ENCODE data around the gene DPF3. TPM values are rescaled to one million over a fixed set of nuclear protein-coding genes. Genes with fewer than 3 reads are reported as not detected.

DPF3 gene
- total and polyA plus RNA-seq, 2 of the 13 experiments (the other 11 are each of a cell fraction or from before 2014, with no cell fraction given) = 0.09 to 0.60 TPM

DNA sequence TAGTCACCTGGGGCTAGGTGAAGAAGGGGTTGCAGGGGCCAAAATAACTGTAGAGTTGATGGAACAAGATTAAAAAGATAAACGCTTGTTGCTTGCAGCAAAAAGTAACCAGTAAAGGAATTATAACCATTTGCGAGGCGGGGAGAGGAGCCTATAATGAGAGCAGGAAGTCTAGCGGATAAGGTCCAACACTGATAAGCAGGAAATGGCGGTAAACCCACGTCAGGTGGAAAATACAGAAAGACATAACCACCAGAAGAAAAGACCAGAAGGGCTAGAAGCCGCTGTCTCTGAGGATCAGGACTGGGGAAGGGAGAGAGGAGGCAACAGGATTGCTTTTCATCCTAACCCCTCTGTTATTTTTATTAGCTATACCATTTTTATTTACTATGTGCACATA, 303.3 kb downstream of the DPF3 start:
- H3K27me3 ChIP-seq (ENCODE audit: control insufficient read depth in 1 of 2, insufficient read depth in 2 of 2, low read length in 2 of 2) = peaks cover 0 to 5% of the 10 kb centered on the region in 2 experiments; a peak in 1 of 5 replicates
- FAIRE-seq = no peak
- DNase-seq (ENCODE audit: low spot score) = no peak
- no peak overlapping the region for H3K9ac ChIP-seq (ENCODE audit: insufficient read depth, low read depth, low read length)
- POLR2A ChIA-PET = no interaction called here
- 29% methylated on average over 7 of the region's 7 CpGs for WGBS (ENCODE audit: low lambda C conversion rate)
- TF ChIP-seq SSRP1 (CRISPR knock-in tag; IDR thresholded peaks at IDR 0.05) = no peak
- TF ChIP-seq, protein P1, sequence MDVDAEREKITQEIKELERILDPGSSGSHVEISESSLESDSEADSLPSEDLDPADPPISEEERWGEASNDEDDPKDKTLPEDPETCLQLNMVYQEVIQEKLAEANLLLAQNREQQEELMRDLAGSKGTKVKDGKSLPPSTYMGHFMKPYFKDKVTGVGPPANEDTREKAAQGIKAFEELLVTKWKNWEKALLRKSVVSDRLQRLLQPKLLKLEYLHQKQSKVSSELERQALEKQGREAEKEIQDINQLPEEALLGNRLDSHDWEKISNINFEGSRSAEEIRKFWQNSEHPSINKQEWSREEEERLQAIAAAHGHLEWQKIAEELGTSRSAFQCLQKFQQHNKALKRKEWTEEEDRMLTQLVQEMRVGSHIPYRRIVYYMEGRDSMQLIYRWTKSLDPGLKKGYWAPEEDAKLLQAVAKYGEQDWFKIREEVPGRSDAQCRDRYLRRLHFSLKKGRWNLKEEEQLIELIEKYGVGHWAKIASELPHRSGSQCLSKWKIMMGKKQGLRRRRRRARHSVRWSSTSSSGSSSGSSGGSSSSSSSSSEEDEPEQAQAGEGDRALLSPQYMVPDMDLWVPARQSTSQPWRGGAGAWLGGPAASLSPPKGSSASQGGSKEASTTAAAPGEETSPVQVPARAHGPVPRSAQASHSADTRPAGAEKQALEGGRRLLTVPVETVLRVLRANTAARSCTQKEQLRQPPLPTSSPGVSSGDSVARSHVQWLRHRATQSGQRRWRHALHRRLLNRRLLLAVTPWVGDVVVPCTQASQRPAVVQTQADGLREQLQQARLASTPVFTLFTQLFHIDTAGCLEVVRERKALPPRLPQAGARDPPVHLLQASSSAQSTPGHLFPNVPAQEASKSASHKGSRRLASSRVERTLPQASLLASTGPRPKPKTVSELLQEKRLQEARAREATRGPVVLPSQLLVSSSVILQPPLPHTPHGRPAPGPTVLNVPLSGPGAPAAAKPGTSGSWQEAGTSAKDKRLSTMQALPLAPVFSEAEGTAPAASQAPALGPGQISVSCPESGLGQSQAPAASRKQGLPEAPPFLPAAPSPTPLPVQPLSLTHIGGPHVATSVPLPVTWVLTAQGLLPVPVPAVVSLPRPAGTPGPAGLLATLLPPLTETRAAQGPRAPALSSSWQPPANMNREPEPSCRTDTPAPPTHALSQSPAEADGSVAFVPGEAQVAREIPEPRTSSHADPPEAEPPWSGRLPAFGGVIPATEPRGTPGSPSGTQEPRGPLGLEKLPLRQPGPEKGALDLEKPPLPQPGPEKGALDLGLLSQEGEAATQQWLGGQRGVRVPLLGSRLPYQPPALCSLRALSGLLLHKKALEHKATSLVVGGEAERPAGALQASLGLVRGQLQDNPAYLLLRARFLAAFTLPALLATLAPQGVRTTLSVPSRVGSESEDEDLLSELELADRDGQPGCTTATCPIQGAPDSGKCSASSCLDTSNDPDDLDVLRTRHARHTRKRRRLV (CRISPR knock-in tag; IDR thresholded peaks at IDR 0.05) = no peak
- TF ChIP-seq CBFB (CRISPR knock-in tag; IDR thresholded peaks at IDR 0.05) = no peak
- TF ChIP-seq KDM5A (IDR thresholded peaks at IDR 0.05; ENCODE audit: borderline replicate concordance, low read length) = no peak
- no peak for TF ChIP-seq RAD21 (CRISPR knock-in tag; IDR thresholded peaks at IDR 0.05)
- no peak for TF ChIP-seq ZFP1 (CRISPR knock-in tag; IDR thresholded peaks at IDR 0.05)
- TF ChIP-seq ZNF652 (CRISPR knock-in tag; IDR thresholded peaks at IDR 0.05; ENCODE audit: borderline replicate concordance, low read depth) = no peak
- no peak for TF ChIP-seq ZNF337 (CRISPR knock-in tag; IDR thresholded peaks at IDR 0.05; ENCODE audit: borderline replicate concordance, low read depth)
- no peak for TF ChIP-seq RXRA (CRISPR knock-in tag; IDR thresholded peaks at IDR 0.05)
- TF ChIP-seq ZNF224 (CRISPR knock-in tag; IDR thresholded peaks at IDR 0.05) = no peak
- TF ChIP-seq CBX5 (CRISPR knock-in tag; IDR thresholded peaks at IDR 0.05; ENCODE audit: borderline replicate concordance) = no peak
- TF ChIP-seq ZNF607 (CRISPR knock-in tag; IDR thresholded peaks at IDR 0.05; ENCODE audit: borderline replicate concordance) = no peak
- TF ChIP-seq RORA (CRISPR knock-in tag; IDR thresholded peaks at IDR 0.05) = no peak
- TF ChIP-seq PITX1 (CRISPR knock-in tag; IDR thresholded peaks at IDR 0.05) = no peak
- TF ChIP-seq ZNF775 (CRISPR knock-in tag; IDR thresholded peaks at IDR 0.05; ENCODE audit: borderline replicate concordance) = no peak
- in situ Hi-C loops (cut with HindIII; ENCODE audit: extremely low pct_ligation_motif_present, low pct_unique_long_range_greater_than_20kb) = no loop called here
- H3K79me2 ChIP-seq (ENCODE audit: insufficient read depth, low read length) = no peaks in the 10 kb centered on the region
- intact Hi-C loops (cut with micrococcal nuclease; ENCODE audit: unreplicated experiment) = no loop called here
- no peaks in the 10 kb centered on the region for H4K20me1 ChIP-seq (ENCODE audit: insufficient read depth, low read length)
- H2AFZ ChIP-seq (ENCODE audit: low read length) = no peak overlapping the region
- no peaks in the 10 kb centered on the region for H3K4me1 ChIP-seq (ENCODE audit: insufficient read depth, low read length)
- CTCF ChIA-PET (ENCODE audit: low intra/inter-chr PET ratio, low total read pairs) = no interaction called here
- no peaks in the 10 kb centered on the region for H3K9me3 ChIP-seq (ENCODE audit: low read length)
- H3K27ac ChIP-seq (ENCODE audit: extremely low read length, insufficient read depth, low read length) = no peak overlapping the region
- H3K4me3 ChIP-seq (replicated peaks in 1 of 3; ENCODE audit: insufficient read depth in 1 of 3, low read depth in 2 of 3, low read length in 3 of 3) = no peak overlapping the region
- no peak overlapping the region for H3K4me2 ChIP-seq (ENCODE audit: low read depth, low read length)
- no TSS peak for BruUV-seq (replicated peaks)
- H3K36me3 ChIP-seq (replicated peaks in 1 of 2; ENCODE audit: control insufficient read depth in 1 of 2, insufficient read depth in 2 of 2, low read length in 2 of 2) = no peaks in the 10 kb centered on the region
- ATAC-seq = no peak
